LNCAP (cell line): ENCODE results near the gene FTCD.

Experiments
- CTCF ChIP-seq: fragments of 450-650 bp; IDR thresholded peaks from 2 replicates; pipeline ENCODE4 v1.5.1; 2017; ENCODE audit warnings: mild to moderate bottlenecking

The FTCD gene

GRCh38 chr21:46195595-46196195 is 40.3 kb upstream of the FTCD start:
- no peak for TF ChIP-seq CTCF

GRCh38 chr21:46194374-46195334 is 39.3 kb upstream of the FTCD start:
- no peak for TF ChIP-seq CTCF

GRCh38 chr21:46193829-46194373 is 38.5 kb upstream of the FTCD start:
- TF ChIP-seq CTCF, result no peak

- TF ChIP-seq CTCF, result no peak
Observed at GRCh38 chr21:46191686-46192575, 36.6 kb upstream of the FTCD start.

- TF ChIP-seq CTCF, result no peak
Observed at GRCh38 chr21:46191257-46191685, 35.9 kb upstream of the FTCD start.

- TF ChIP-seq CTCF, result no peak
Observed at GRCh38 chr21:46190491-46191131, 35.2 kb upstream of the FTCD start.
